H54 (cell line): ENCODE data around the gene S100A7A.

Source experiments
- DNase-seq: peaks from one replicate; pipeline ENCODE4 v3.0.0; 2011; ENCODE audit warnings: low spot score, mixed read lengths; ENCODE audit not compliant: insufficient read length
- FAIRE-seq: peaks from 3 replicates; lab custom pipeline; 2011; peaks lifted over from hg19 to GRCh38; lab: Jason Lieb, UNC
- POLR2A ChIP-seq: IDR thresholded peaks from 2 replicates; pipeline ENCODE4 v1.6.1; 2011; ENCODE audit warnings: low read depth, mild to moderate bottlenecking, low read length

S100A7A gene

DNA sequence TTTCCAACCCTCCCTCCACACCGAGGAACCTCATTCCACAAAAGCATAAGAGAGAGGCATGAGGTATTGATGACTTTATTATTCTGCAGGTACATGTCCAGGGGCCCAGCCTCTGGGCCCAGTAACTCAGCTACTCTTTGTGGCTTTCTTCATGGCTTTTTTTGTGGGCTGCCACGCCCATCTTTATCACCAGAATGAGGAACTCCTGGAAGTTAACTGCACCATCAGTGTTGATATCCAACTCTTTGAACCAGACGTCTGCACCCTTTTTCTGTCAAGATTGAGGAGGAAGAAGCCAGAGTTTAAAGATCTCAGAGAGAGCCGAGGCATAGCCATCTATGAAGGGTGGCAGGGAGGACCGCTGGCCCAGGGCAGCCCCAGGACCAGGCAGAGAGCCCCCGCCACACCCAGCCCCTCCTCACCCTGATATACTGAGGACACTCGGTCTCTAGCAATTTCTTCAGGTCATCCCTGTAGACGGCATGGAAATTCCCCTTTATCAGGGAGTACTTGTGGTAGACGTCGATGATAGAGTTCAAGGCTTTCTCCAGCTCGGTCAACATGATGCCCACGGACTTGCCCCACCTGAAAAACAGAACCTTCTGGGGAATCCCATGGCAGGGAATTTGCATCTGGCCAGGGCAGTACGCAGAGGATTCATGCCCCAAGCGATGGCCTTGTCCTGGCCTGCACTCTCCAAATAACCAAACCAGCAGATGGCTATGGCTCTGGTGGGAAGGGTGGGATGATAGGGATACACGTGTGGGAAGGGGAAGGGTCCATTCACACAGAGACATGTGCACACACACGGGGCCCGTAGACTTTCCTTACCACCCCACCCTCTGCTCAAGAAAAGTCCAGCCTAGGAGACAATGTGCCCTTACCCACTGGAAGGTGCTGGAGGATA, 26.1 kb upstream of the S100A7A start:
- no peak for DNase-seq
- FAIRE-seq = no peak
- TF ChIP-seq POLR2A = no peak

DNA sequence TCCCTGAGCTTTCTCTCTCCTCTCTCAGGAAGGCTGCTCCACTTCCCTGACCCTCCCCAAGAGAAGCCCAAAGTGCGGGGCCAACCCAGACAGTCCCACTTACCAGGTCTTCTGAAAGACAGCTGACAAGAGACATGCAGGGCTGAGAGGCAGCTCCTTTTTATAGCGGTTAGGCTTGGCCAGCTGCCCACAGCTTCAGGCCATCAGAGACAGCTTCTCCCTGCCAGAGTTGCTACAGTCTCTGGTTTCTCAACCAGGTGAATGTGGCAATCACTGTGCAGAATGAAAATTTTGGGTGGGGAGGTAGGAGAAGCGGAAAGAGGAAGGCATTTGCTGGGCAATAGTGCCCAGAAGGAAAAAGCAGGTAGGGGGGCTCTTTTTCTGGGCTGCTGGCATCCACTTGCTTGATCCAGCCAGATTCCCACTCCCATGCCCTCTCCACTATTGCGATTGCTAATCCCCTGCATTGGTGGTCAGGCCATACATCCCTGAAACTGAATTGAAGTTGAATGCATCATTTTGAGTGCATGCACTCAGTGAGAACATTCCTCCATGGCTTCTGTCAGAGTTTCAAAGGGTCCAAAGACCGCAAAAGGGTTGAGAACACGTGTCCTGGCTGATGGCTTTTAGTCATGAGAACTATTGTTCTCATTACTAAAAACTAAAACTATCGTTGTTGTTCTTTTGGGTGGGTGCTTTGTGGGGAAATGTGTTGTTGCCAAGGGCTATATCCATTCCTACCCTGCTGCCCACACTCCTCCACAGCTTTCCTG, 25.2 kb upstream of the S100A7A start, which contains the start of gene S100A8:
Gene S100A8, minus strand, starts transcription at position 136 of the 773 bp plus-strand sequence. CDS start 538 bp downstream, outside the sequence.
- TF ChIP-seq POLR2A = no peak
- FAIRE-seq = no peak
- DNase-seq = no peak

- no peak for TF ChIP-seq POLR2A
- FAIRE-seq (no peak), DNase-seq (no peak)
Measured at GRCh38 chr1:153392258-153392657, 24.1 kb upstream of the S100A7A start.

GRCh38 chr1:153392822-153393221, 23.5 kb upstream of the S100A7A start:
- FAIRE-seq = no peak
- no peak for TF ChIP-seq POLR2A
- DNase-seq = no peak

DNA sequence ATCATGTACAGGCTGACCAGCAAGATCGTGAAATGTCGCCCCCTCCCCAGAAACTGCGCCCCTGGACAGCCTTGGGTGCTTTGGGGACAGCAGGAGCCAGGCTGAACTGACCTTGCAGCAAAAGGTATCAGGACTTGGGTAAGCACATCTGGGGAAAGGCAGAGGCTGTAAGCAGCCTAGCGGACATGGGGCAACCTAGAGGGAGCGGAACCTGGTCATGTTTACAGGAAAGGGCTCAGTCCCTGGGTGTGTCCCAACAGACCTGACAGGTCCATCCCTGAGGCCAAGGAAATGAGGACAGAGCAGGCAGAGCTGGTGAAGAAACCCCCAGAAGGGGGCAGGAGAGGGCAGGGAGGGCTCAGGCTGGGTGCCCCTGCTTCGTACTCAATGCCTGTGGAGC, 22.4 kb upstream of the S100A7A start:
- no peak for TF ChIP-seq POLR2A
- FAIRE-seq (no peak), DNase-seq (no peak)

DNA sequence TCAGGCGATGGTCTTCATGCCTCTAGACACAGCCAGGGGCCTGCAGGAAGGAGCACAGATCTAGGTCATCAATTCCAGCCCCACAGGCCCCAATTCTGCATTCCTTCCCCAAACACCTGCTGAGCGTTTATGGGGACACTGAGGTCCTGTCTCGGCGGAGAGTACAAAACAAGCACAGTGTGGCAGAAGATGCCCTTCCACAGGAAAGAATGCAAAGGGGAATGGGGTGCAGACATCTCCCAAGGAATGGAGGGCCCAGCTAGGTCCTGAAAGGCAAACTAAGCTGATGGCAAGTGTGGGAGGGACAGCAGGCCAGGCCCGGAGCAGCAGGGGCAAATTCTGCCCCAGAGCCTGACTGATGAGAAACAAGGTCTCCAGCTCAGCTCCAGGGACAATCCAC, 21.9 kb upstream of the S100A7A start:
- no peak for TF ChIP-seq POLR2A
- DNase-seq (no peak), FAIRE-seq (no peak)

- no peak for FAIRE-seq
Measured at GRCh38 chr1:153395136-153395685, 21.1 kb upstream of the S100A7A start.

GRCh38 chr1:153395776-153396175, 20.5 kb upstream of the S100A7A start:
- FAIRE-seq (no peak), DNase-seq (no peak)
- no peak for TF ChIP-seq POLR2A

More at GRCh38 chr1:153395136-153395685, 21.1 kb upstream of the S100A7A start:
- DNase-seq = peak; percentile 39
- no peak for TF ChIP-seq POLR2A

- TF ChIP-seq POLR2A = no peak
- no peak for DNase-seq
- FAIRE-seq = no peak
Measured at GRCh38 chr1:153396461-153396860, 19.9 kb upstream of the S100A7A start.

DNA sequence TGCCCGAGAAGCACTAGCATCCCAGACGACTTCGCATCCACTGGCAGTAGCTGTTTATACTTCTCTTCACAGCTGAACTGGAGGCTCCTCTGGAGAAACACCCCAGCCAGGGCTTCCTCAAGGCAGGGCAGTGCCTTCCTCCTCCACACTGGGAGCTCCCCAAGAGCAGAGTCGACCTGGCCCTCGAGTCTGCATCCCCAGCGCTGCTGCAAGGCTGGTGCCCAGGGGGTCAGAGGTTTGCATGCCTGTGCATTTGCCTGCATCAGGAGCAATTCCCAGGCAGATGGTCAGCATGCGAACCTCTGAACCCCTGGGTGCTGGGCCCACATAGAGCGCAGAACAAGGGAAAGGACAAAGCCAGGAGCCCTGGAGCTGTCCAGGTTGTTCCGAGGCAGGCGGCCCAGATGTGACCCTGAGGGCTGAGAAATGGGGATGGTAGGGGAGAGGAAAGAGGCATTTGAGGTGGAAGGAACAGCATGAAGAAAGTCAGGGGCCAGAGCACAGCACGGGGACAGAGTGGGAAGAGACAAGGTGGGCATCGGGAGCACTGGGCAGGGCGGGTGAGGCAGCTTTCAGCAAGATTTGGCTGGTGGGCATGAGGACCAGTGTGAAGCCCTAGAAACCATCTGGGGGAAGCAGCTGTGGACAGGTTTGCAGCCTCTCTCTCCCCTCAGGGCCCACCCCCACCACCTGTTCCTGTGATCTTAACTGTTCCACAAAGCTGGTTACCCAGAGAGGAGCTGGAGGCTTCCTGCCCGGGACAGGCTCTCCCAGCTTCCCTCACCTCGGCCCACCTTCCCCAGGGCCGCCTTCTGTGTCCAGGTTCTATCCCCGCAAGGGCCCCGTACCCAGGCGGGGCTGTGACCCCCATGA, 19.0 kb upstream of the S100A7A start:
- DNase-seq (no peak), FAIRE-seq (no peak)
- TF ChIP-seq POLR2A = no peak

- TF ChIP-seq POLR2A = no peak
- no peak for FAIRE-seq
- DNase-seq = no peak
Measured at GRCh38 chr1:153397924-153398651, 18.2 kb upstream of the S100A7A start.

DNA sequence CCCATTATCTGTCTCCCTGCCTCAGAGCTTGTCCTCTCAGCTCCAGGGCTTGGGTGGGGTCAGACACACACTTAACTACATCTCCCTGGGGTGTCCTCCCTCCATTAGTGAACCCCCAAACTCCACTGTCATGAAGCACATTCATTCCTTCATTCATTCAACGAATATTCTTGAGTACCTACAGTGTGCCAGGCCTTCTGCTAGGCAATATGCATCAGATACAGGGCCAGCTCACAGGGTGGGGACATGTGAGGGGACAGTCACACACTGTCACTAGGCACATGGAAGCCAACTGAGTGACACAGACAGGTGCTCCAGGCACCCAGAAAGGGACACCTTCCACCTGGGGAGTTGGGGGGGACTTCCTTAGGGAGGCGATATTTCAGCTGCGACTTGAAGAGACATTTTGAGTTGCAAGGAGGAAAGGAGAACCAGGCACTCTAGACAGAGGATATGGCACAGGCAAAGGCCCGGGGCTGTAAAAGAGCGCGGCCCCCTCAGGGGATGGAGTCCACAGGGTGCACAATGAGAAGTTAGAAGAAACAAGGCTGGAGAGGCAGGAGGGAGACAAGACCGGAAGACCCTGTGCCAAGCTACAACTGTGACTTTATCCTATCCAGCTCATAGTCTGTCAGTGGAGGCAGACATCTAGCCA, 16.8 kb upstream of the S100A7A start:
- no peak for DNase-seq
- TF ChIP-seq POLR2A = no peak
- FAIRE-seq = no peak
